ENCODE data around the gene GRIK4.

GRCh38 chr11:120517801-120518291 lies 6.3 kb downstream of the GRIK4 start:
- TF ChIP-seq ZNF512 (CRISPR knock-in tag; IDR thresholded peaks at IDR 0.05; ENCODE audit: borderline replicate concordance) (no peak), SMAD4 (CRISPR knock-in tag; IDR thresholded peaks at IDR 0.05) (no peak), CTCF (IDR thresholded peaks at IDR 0.05) (no peak), CREM (CRISPR knock-in tag; IDR thresholded peaks at IDR 0.05) (no peak), ATF2 (CRISPR knock-in tag; IDR thresholded peaks at IDR 0.05; ENCODE audit: borderline replicate concordance, low read depth) (no peak), IRF2 (CRISPR knock-in tag; IDR thresholded peaks at IDR 0.05; ENCODE audit: borderline replicate concordance, low read depth) (no peak), SP1 (CRISPR knock-in tag; conservative IDR thresholded peaks at IDR 0.05) (no peak), HMGA2 (CRISPR knock-in tag; IDR thresholded peaks at IDR 0.05) (no peak), FOXK1 (CRISPR knock-in tag; IDR thresholded peaks at IDR 0.05) (no peak), SMAD3 (CRISPR knock-in tag; IDR thresholded peaks at IDR 0.05; ENCODE audit: borderline replicate concordance) (no peak), ZNF281 (CRISPR knock-in tag; IDR thresholded peaks at IDR 0.05) (no peak), AFF4 (CRISPR knock-in tag; IDR thresholded peaks at IDR 0.05; ENCODE audit: borderline replicate concordance) (no peak)

Measured in WTC11 (cell line).